ENCODE results near the gene EEFSEC.

DNA sequence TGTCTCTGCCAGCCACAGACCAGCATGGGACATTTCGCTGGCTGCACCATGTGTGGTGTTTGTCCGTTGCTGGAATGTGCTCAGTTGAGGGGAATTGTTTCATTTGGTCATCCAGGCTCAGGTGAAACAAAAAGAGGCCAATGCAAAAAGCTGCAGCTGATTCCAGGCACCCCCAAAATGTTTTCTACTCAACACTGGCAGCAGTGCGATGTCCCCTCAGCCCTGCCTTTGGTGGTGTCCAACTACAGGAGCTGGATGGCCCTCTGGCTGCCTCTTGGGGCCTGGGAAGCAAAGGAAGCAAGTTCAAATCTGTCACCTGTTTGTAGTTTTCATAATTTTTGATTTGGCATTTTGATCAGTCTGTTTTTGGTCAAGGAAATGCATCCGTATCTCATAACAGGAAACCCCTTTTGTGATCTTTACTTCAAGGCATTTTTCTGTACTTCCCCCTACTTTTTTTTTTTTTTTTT is 141.8 kb downstream of the EEFSEC start:
- TF ChIP-seq, protein P1, sequence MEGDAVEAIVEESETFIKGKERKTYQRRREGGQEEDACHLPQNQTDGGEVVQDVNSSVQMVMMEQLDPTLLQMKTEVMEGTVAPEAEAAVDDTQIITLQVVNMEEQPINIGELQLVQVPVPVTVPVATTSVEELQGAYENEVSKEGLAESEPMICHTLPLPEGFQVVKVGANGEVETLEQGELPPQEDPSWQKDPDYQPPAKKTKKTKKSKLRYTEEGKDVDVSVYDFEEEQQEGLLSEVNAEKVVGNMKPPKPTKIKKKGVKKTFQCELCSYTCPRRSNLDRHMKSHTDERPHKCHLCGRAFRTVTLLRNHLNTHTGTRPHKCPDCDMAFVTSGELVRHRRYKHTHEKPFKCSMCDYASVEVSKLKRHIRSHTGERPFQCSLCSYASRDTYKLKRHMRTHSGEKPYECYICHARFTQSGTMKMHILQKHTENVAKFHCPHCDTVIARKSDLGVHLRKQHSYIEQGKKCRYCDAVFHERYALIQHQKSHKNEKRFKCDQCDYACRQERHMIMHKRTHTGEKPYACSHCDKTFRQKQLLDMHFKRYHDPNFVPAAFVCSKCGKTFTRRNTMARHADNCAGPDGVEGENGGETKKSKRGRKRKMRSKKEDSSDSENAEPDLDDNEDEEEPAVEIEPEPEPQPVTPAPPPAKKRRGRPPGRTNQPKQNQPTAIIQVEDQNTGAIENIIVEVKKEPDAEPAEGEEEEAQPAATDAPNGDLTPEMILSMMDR (IDR thresholded peaks at IDR 0.05 in 8 of 11, conservative IDR thresholded peaks at IDR 0.05 in 3 of 11): no peak
- TF ChIP-seq POLR2A (IDR thresholded peaks at IDR 0.05): no peak
